WTC11 (cell line): ENCODE results near the gene NIN. TPM values are rescaled to one million over a fixed set of nuclear protein-coding genes. Genes with fewer than 3 reads are reported as not detected.

ENCODE experiments used
- ATAC-seq: fragments of 200-7000 bp; cut with Tn5 transposase; 2 replicates; pipeline ENCODE4 v1.10.0; 2021; ENCODE audit warnings: mild to moderate bottlenecking, moderate library complexity
- CTCF ChIA-PET: fragments of 300-600 bp; sonication (Branson Sonifier 250); formaldehyde crosslinking; loops from one replicate; lab custom pipeline; 2021; ENCODE audit warnings: antibody characterized with exemption; lab: Charles Lee
- POLR2A ChIA-PET: fragments of 350-600 bp; sonication (Branson Sonifier 250); formaldehyde crosslinking; loops from one replicate; lab custom pipeline; 2021; ENCODE audit warnings: antibody characterized with exemption; lab: Charles Lee
- DNase-seq: peaks from one replicate; pipeline ENCODE4 v3.0.0; 2021; ENCODE audit warnings: low spot score
- H3K27ac Mint-ChIP-seq: 2 replicates; pipeline ENCODE4 v1.8.0; 2021; ENCODE audit warnings: mixed read lengths
- H3K27me3 Mint-ChIP-seq: 2 replicates; pipeline ENCODE4 v1.8.0; 2021; ENCODE audit warnings: low read depth, mild to moderate bottlenecking, moderate library complexity, mixed read lengths
- H3K36me3 Mint-ChIP-seq: 2 replicates; pipeline ENCODE4 v1.8.0; 2021; ENCODE audit warnings: mixed read lengths
- H3K4me1 Mint-ChIP-seq: 2 replicates; pipeline ENCODE4 v1.8.0; 2022; ENCODE audit warnings: mixed read lengths
- H3K4me3 Mint-ChIP-seq: 2 replicates; pipeline ENCODE4 v1.8.0; 2021; ENCODE audit warnings: mild to moderate bottlenecking, moderate library complexity, mixed read lengths
- H3K9me3 Mint-ChIP-seq: 2 replicates; pipeline ENCODE4 v1.8.0; 2021; ENCODE audit warnings: mixed read lengths
- ATF1 ChIP-seq: sonication (generic); formaldehyde crosslinking; IDR thresholded peaks from 2 replicates; pipeline ENCODE4 v1.8.1; 2023; ENCODE audit warnings: mild to moderate bottlenecking, moderate library complexity, missing genetic modification reagents
- ATF6 ChIP-seq: sonication (generic); formaldehyde crosslinking; IDR thresholded peaks from 2 replicates; pipeline ENCODE4 v1.8.1; 2023; ENCODE audit warnings: mild to moderate bottlenecking, missing genetic modification reagents
- E2F4 ChIP-seq: sonication (generic); formaldehyde crosslinking; IDR thresholded peaks from 2 replicates; pipeline ENCODE4 v1.8.1; 2022; ENCODE audit warnings: low read depth, mild to moderate bottlenecking, moderate library complexity, missing genetic modification reagents, borderline replicate concordance
- ESRRA ChIP-seq: sonication (generic); formaldehyde crosslinking; IDR thresholded peaks from 2 replicates; pipeline ENCODE4 v1.8.1; 2022; ENCODE audit warnings: mild to moderate bottlenecking, missing genetic modification reagents, borderline replicate concordance
- FOXP1 ChIP-seq: sonication (generic); formaldehyde crosslinking; IDR thresholded peaks from 2 replicates; pipeline ENCODE4 v1.8.0; 2022; ENCODE audit warnings: missing genetic modification reagents, mild to moderate bottlenecking, moderate library complexity, borderline replicate concordance
- FOXP4 ChIP-seq: sonication (generic); formaldehyde crosslinking; IDR thresholded peaks from 2 replicates; pipeline ENCODE4 v1.8.0; 2022; ENCODE audit warnings: mild to moderate bottlenecking, missing genetic modification reagents
- GABPB1 ChIP-seq: sonication (generic); formaldehyde crosslinking; IDR thresholded peaks from 2 replicates; pipeline ENCODE4 v1.8.1; 2023; ENCODE audit warnings: mild to moderate bottlenecking, missing genetic modification reagents
- GTF2I ChIP-seq: fragments of 250-450 bp; sonication (Bioruptor Pico); conservative IDR thresholded peaks from 2 replicates; pipeline ENCODE4 v1.4.0; 2021; ENCODE audit warnings: mild to moderate bottlenecking
- JAZF1 ChIP-seq: fragments of 250-450 bp; sonication (Bioruptor Pico); IDR thresholded peaks from 2 replicates; pipeline ENCODE4 v1.9.0; 2021; ENCODE audit warnings: moderate library complexity, mild to moderate bottlenecking, inconsistent platforms
- JUN ChIP-seq: sonication (generic); formaldehyde crosslinking; IDR thresholded peaks from 2 replicates; pipeline ENCODE4 v1.8.0; 2023; ENCODE audit warnings: mild to moderate bottlenecking, missing genetic modification reagents
- OVOL2 ChIP-seq: fragments of 250-450 bp; sonication (Bioruptor Pico); IDR thresholded peaks from 2 replicates; pipeline ENCODE4 v1.9.0; 2021; ENCODE audit warnings: mild to moderate bottlenecking, borderline replicate concordance
- SMAD4 ChIP-seq: sonication (generic); formaldehyde crosslinking; IDR thresholded peaks from 2 replicates; pipeline ENCODE4 v1.8.0; 2022; ENCODE audit warnings: mild to moderate bottlenecking, missing genetic modification reagents
- SP1 ChIP-seq: sonication (generic); formaldehyde crosslinking; conservative IDR thresholded peaks from 2 replicates; pipeline ENCODE4 v1.8.1; 2022; ENCODE audit warnings: missing genetic modification reagents
- ZNF121 ChIP-seq: sonication (generic); formaldehyde crosslinking; IDR thresholded peaks from 2 replicates; pipeline ENCODE4 v1.8.0; 2023; ENCODE audit warnings: missing genetic modification reagents
- ZNF317 ChIP-seq: sonication (generic); formaldehyde crosslinking; IDR thresholded peaks from 2 replicates; pipeline ENCODE4 v1.8.1; 2023; ENCODE audit warnings: low read depth, mild to moderate bottlenecking, moderate library complexity, missing genetic modification reagents, borderline replicate concordance
- ZNF396 ChIP-seq: fragments of 250-450 bp; sonication (Bioruptor Pico); IDR thresholded peaks from 2 replicates; pipeline ENCODE4 v1.8.0; 2021; ENCODE audit warnings: mild to moderate bottlenecking, moderate library complexity, borderline replicate concordance
- ZNF671 ChIP-seq: fragments of 250-450 bp; sonication (Bioruptor Pico); IDR thresholded peaks from 2 replicates; pipeline ENCODE4 v1.8.0; 2021; ENCODE audit warnings: mild to moderate bottlenecking
- total RNA-seq: library from RNA; stranded (reverse); gene quantifications from 3 replicates; pipeline ENCODE4 v1.2.3, GENCODE V29; 2021
- TF ChIP-seq, protein P1 (sequence below): sonication (generic); formaldehyde crosslinking; IDR thresholded peaks from 2 replicates; pipeline ENCODE4 v1.8.1; 2023; ENCODE audit warnings: mild to moderate bottlenecking, missing genetic modification reagents
- TF ChIP-seq, protein P2 (sequence below): sonication (generic); formaldehyde crosslinking; IDR thresholded peaks from 2 replicates; pipeline ENCODE4 v1.8.0; 2022; ENCODE audit warnings: mild to moderate bottlenecking, missing genetic modification reagents
- TF ChIP-seq, protein P3 (sequence below): fragments of 250-450 bp; sonication (Bioruptor Pico); conservative IDR thresholded peaks from 2 replicates; pipeline ENCODE4 v1.9.0; 2021; ENCODE audit warnings: mild to moderate bottlenecking
- TF ChIP-seq, protein P4 (sequence below): sonication (generic); formaldehyde crosslinking; IDR thresholded peaks from 2 replicates; pipeline ENCODE4 v1.8.1; 2022; ENCODE audit warnings: missing genetic modification reagents, borderline replicate concordance
- TF ChIP-seq, protein P5 (sequence below): sonication (generic); formaldehyde crosslinking; IDR thresholded peaks from 2 replicates; pipeline ENCODE4 v1.8.0; 2022; ENCODE audit warnings: mild to moderate bottlenecking, missing genetic modification reagents

The NIN gene
- total RNA-seq, 1 experiment from 2014 or later: 23.8 TPM

GRCh38 chr14:50776522-50776921 lies 54.4 kb downstream of the NIN start:
- no peak for ATAC-seq
- Mint-ChIP-seq H3K4me3 (no peak overlapping the region), H3K9me3 (no peaks in the 10 kb centered on the region), H3K27me3 (no peaks in the 10 kb centered on the region), H3K27ac (no peak overlapping the region), H3K4me1 (peaks cover 16% of the 10 kb centered on the region), H3K36me3 (peaks cover 14% of the 10 kb centered on the region)
- no peak for DNase-seq
- TF ChIP-seq ESRRA: no peak
- no peak for TF ChIP-seq ZNF396 (CRISPR knock-in tag)
- TF ChIP-seq FOXP4 (CRISPR knock-in tag): no peak
- TF ChIP-seq SP1 (CRISPR knock-in tag): no peak
- TF ChIP-seq E2F4 (CRISPR knock-in tag): no peak
- no peak for TF ChIP-seq ATF6 (CRISPR knock-in tag)
- TF ChIP-seq FOXP1 (CRISPR knock-in tag): no peak
- TF ChIP-seq, protein P1, sequence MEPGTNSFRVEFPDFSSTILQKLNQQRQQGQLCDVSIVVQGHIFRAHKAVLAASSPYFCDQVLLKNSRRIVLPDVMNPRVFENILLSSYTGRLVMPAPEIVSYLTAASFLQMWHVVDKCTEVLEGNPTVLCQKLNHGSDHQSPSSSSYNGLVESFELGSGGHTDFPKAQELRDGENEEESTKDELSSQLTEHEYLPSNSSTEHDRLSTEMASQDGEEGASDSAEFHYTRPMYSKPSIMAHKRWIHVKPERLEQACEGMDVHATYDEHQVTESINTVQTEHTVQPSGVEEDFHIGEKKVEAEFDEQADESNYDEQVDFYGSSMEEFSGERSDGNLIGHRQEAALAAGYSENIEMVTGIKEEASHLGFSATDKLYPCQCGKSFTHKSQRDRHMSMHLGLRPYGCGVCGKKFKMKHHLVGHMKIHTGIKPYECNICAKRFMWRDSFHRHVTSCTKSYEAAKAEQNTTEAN (CRISPR knock-in tag): no peak
- CTCF ChIA-PET: interaction anchor here (0.6 to 4.7 kb wide), 8 partner anchors 10 to 459 kb away, joined by 3 to 56 read pairs (median 4); no protein-coding TSS in a partner anchor
- POLR2A ChIA-PET: no interaction called here

- H3K36me3 Mint-ChIP-seq: peaks cover 25% of the 10 kb centered on the region
- H3K27me3 Mint-ChIP-seq: no peaks in the 10 kb centered on the region
- H3K4me1 Mint-ChIP-seq: peaks cover 16% of the 10 kb centered on the region
- H3K9me3 Mint-ChIP-seq: no peaks in the 10 kb centered on the region
- peak overlapping the region; percentile 32; the same call in 1 of the 2 replicates for H3K27ac Mint-ChIP-seq
- ATAC-seq (no peak), DNase-seq (no peak)
- no peak overlapping the region for H3K4me3 Mint-ChIP-seq
- ChIA-PET POLR2A (no interaction called here), CTCF (interaction anchor here (1.7 to 4.7 kb wide), 5 partner anchors 11 to 457 kb away, joined by 4 to 56 read pairs (median 27); no protein-coding TSS in a partner anchor)
- TF ChIP-seq JUN (no peak), JAZF1 (CRISPR knock-in tag) (no peak), ZNF317 (no peak), SMAD4 (CRISPR knock-in tag) (no peak), ZNF671 (no peak), GTF2I (no peak), OVOL2 (CRISPR knock-in tag) (no peak), ZNF121 (CRISPR knock-in tag) (no peak), GABPB1 (CRISPR knock-in tag) (no peak), ATF1 (CRISPR knock-in tag) (no peak), FOXP4 (CRISPR knock-in tag) (no peak)
- TF ChIP-seq, protein P2, sequence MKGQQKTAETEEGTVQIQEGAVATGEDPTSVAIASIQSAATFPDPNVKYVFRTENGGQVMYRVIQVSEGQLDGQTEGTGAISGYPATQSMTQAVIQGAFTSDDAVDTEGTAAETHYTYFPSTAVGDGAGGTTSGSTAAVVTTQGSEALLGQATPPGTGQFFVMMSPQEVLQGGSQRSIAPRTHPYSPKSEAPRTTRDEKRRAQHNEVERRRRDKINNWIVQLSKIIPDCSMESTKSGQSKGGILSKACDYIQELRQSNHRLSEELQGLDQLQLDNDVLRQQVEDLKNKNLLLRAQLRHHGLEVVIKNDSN (CRISPR knock-in tag): no peak
- TF ChIP-seq, protein P3, sequence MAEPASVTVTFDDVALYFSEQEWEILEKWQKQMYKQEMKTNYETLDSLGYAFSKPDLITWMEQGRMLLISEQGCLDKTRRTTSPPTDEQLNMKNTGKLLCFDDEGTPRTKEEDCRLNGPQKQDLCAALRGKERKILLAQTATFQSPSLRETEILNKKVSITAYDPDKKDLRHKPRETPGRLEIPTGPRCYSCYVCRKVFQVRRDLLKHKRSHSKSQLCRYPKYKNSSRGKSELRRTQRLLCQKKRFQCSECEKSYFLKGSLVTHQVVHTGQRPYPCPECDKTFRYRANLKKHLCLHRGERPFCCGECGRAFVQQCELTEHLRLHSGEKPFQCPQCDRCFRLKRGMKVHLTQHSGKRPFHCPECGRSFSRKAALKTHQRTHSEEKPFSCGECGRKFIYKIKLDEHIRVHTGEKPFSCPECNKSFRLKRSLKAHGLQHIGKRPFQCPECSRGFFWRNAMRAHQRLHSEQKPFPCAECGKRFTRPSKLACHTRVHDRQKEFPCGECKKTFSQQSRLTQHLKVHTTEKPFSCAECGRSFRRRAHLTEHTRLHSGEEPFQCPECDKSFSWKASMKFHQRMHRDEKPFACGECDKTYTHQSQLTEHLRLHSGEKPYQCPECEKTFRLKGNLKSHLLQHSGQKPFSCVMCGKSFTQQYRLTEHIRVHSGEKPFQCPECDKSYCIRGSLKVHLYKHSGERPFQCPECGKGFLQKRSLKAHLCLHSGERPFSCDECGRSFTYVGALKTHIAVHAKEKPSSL (CRISPR knock-in tag): no peak
- TF ChIP-seq, protein P4, sequence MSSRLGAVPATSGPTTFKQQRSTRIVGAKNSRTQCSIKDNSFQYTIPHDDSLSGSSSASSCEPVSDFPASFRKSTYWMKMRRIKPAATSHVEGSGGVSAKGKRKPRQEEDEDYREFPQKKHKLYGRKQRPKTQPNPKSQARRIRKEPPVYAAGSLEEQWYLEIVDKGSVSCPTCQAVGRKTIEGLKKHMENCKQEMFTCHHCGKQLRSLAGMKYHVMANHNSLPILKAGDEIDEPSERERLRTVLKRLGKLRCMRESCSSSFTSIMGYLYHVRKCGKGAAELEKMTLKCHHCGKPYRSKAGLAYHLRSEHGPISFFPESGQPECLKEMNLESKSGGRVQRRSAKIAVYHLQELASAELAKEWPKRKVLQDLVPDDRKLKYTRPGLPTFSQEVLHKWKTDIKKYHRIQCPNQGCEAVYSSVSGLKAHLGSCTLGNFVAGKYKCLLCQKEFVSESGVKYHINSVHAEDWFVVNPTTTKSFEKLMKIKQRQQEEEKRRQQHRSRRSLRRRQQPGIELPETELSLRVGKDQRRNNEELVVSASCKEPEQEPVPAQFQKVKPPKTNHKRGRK (CRISPR knock-in tag): no peak
- TF ChIP-seq, protein P5, sequence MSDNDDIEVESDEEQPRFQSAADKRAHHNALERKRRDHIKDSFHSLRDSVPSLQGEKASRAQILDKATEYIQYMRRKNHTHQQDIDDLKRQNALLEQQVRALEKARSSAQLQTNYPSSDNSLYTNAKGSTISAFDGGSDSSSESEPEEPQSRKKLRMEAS (CRISPR knock-in tag): no peak
Observed at GRCh38 chr14:50775357-50775756, 55.6 kb downstream of the NIN start.
